NCI-H187 treated with DMSO at 0.1 percent for 48 hours (cell line): ENCODE results near the gene SANBR.
A peak's percentile ranks its signal among the peaks of the same experiment; 100 is the strongest.
"Not testable (repeated sequence)": the region's sequence is repeated elsewhere in the genome, so short reads cannot be mapped to it uniquely, and the experiment has no call there.

Experiments
- DNase-seq: peaks from one replicate; lab custom pipeline; 2025; lab: John Stamatoyannopoulos, UW

Gene SANBR

GRCh38 chr2:61065714-61066709 is at the start of gene SANBR:
SANBR (plus strand) TSS chr2:61065871; CDS start chr2:61070351, 4,480 bp downstream.
- no peak for DNase-seq

- no peak for DNase-seq
These were observed 49.7 kb upstream of the SANBR start for GRCh38 chr2:61015976-61016375.

GRCh38 chr2:61016392-61017002 is 49.2 kb upstream of the SANBR start:
- DNase-seq, result no peak

DNA sequence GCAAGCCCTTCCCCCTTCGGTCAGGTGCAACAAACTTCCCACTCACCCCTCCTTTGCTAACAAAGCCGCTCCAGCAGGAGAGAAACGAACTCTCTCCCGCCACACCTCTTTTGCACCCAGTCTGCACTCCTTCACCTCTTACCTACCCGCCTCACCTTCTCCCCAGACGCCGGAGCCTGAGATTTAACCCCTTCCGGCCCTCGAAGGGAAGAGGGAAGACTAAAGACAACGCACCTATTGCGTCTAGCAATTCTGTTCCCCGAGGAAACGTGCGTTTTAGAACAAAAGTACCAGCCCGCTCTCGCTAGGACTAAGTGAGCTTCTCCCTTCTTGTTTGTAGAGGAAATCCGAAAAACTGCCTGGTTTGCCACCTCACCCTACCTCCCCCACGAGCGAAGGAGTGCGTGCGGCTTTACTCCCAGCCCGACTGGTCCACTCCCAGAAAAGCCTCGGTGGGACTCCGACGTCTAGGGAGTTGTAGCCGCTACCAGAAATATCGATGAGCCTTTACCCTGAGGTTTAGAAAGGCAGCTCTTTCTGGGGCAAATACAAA is 48.6 kb upstream of the SANBR start:
- DNase-seq, result peak; percentile 78

DNA sequence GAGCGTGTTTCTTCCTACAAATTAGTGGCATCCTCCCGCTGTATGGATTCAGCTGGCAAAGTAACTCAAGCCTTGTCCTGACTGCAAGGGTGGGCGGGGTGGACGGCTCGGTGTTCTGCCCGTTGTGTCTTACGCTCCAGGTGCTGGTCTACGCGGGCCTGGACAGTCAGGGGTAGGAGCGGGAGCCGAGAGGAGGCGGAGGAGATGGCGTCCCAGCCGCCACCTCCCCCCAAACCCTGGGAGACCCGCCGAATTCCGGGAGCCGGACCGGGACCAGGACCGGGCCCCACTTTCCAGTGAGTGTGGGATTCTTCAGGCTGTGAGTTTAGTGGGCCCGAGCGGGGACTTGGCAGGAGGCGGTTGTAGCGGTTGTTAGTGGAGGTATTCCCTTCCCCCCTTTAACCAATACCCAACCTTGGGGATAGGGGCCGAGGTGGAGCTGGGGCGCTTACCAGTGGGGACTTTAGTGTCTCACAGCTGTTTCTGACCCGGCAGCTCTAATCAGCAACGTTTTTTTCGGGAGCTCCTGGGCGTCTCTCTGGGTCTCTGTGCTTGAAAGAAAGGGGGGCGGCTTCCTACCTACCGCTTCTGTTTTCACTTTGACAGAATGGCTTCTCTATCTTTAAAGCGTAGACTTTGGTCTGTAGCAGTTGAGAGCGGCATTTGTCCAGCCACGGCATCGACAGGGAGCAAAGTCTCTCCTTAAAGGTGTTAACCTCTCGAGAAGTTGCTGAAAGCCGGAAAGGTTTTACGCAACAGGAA is 47.9 kb upstream of the SANBR start, which contains the start of the genes PEX13 and PUS10:
Gene PEX13 (plus strand): TSS at position 165 of the 762 bp plus-strand sequence. CDS start 40 bp downstream, at position 205.
Gene PUS10 (minus strand): TSS at position 700 of the 762 bp plus-strand sequence. CDS start 6,365 bp downstream, outside the sequence.
- DNase-seq, result peak; percentile 68

DNA sequence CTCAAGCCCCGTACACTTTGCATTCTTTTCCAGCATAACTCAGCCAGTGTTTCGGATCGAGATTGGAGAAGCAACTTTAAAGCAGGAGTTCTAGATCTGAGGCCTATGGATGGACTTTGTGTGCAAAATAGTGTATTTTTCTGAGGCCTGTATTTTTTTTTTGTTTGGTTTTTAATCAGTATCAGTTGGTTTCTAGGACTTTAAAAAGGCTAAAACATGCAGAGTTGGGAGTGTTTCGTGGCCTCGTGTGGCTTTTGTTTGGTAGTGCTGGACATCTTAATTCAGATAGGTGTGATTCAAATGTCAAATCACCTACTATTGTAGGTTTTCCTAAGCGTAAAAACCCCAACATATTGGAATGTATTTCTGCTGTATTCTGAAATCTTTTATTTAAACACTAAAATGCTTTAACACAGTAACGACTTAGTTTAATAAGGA is 47.3 kb upstream of the SANBR start:
- no peak for DNase-seq

GRCh38 chr2:61018798-61019197 is 46.9 kb upstream of the SANBR start:
- DNase-seq, result no peak

DNA sequence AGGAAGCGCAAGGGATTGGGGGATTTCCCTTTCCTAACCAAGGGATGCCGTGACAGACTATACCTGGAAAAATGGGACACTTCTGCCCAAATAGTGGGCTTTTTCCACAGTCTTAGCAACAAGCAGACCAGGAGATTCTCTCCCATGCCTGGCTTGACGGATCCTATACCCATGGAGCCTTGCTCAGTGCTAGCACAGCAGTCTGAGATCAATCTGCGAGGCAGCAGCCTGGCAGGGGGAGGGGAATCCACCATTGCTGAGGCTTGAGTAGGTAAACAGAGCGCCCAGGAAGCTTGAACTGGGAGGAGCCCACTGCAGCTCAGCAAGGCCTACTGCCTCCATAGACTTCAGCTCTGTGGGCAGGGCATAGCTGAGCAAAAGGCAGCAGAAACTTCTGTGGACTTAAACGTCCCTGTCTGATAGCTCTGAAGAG is 44.4 kb upstream of the SANBR start:
- no peak for DNase-seq

GRCh38 chr2:61023670-61024069 is 42.0 kb upstream of the SANBR start:
- no peak for DNase-seq

- DNase-seq, result no peak
These were observed 36.1 kb upstream of the SANBR start for GRCh38 chr2:61029533-61029932.

DNA sequence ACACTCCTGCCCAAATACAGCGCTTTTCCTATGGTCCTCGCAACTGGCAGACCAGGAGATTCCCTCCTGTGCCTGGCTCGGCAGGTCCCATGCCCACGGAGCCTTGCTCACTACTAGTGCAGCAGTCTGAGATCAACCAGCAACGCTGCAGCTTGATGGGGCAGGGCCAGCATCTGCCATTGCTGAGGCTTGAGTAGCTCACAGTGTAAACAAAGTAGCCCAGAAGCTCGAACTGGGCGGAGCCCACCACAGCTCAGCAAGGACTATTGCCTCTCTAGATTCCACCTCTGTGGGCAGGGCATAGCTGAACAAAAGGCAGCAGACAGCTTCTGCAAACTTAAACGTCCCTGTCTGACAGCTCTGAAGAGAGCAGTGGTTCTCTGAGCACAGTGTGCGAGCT is 31.1 kb upstream of the SANBR start:
- DNase-seq, result not testable (repeated sequence)

- not testable (repeated sequence) for DNase-seq
These were observed 29.0 kb upstream of the SANBR start for GRCh38 chr2:61036643-61037042.

- no peak for DNase-seq
These were observed 22.9 kb upstream of the SANBR start for GRCh38 chr2:61042807-61043206.

GRCh38 chr2:61044636-61045035 is 21.0 kb upstream of the SANBR start:
- no peak for DNase-seq

GRCh38 chr2:61045226-61045625 is 20.4 kb upstream of the SANBR start:
- DNase-seq, result no peak

- no peak for DNase-seq
These were observed 19.7 kb upstream of the SANBR start for GRCh38 chr2:61045999-61046398.

DNA sequence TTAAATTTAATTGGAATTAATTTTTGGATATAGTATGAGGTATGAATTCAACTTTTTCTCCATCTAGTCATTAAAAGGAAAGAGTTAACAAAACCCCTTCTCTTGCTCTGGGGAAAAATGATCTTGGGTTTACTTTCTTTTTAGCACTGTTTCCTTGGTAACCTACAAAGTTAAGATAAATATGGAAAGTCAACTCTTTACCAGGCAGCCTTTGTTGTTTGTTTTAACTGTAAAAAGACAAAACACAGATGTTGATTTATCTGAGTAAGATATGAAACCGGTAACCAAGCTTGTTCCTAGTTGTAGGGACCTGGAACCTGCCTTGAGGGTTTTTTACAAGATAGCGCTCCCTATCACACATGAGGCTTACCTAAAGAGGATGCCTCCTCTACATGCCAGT is 10.1 kb upstream of the SANBR start:
- no peak for DNase-seq

DNA sequence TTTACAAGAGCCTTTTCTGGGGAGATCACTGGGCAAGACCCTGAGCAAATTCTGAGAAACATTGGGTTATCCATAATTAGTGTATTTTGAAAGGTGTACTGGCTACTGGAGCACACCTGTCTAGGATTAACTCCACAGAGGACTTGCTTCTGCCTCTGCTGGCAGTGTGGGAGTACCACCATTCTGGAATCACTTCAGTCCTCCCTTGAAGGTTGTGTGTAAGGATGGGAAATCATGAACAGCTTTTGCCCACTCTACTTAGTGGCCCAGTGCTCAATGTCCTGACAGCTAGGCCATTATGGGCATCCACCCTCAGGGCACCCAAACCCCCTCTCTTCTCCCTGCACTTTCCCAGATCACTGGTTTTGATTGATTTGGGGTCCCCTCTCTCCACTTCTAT is 8.1 kb upstream of the SANBR start:
- DNase-seq, result no peak

GRCh38 chr2:61059382-61059781 is 6.3 kb upstream of the SANBR start:
- DNase-seq, result no peak

DNA sequence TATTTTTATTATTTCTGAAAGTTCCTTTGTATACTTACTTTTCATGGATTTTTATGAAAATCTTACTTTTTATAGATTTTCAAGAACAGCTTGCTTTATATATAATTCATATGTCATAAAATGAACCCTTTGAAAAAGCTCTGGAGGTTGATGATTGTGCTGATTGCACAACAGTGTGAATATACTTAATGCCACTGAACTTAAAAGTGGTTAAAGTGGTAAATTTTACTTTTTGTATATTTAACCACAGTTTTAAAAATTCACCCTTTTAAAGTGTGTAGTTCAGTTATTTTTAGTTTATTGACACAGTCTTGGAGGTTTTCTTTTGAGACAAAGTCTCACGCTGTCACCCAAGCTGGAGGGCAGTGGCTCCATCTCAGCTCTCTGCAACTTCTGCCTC is 8.4 kb downstream of the SANBR start:
- DNase-seq, result no peak

DNA sequence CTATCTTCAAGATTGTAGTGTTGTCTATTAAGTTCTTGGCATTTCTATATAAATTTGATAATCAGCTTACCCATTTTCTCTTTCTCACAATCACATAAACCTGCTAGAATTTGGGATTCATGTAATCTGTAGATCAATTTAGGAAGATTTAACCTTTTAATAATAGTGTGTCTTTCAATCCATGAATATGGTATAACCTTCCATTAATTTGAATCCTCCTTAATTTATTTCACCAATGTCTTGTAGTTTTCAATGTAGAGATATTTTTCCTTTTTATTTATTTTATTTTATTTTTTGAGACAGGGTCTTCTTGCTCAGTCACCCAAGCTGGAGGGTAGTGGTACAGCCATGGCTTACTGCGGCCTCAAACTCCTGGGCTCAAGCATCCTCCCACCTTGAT is 20.2 kb downstream of the SANBR start:
- DNase-seq, result no peak

GRCh38 chr2:61089797-61090196 is 24.1 kb downstream of the SANBR start:
- DNase-seq, result no peak
